Measurements from ENCODE around the gene MCUB.

The MCUB gene

DNA sequence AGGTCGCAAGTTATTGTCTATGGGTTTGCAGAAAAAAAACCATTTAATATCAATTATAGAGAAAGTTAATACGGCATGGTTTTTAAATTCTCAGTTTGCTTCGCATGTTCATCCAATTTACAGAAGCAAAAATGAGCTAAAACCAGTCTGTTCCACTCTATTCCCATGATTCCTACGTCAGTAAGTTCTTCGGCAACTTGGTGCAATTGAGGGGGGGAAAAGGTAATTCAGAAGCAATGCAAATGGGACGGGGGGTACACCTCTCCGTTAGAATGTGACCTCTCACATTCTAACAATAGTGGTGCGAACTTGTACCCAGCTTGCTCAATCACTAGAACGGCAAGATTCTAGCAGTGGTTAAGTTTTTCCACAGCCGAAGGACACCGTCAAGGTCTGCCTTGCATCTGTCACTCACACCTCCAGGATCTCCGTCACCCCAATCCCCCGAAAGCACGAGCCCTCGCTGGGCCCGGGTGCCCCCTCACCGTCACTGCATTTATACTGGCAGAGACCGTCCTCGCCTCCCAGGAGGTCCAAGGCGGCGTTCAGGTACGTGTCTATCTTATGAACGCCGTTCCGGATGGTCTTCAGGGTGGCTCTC is 169.2 kb downstream of the MCUB start:
- Mint-ChIP-seq H3K9me3 (no peaks in the 10 kb centered on the region), H3K4me3 (peak overlapping the region; percentile 88), H3K27ac (peak overlapping the region; percentile 85), H3K4me1 (ENCODE audit: low read depth) (peaks cover 24% of the 10 kb centered on the region), H3K36me3 (ENCODE audit: low read depth) (peaks cover 24% of the 10 kb centered on the region), H3K27me3 (no peaks in the 10 kb centered on the region)
- no peak for DNase-seq

DNA sequence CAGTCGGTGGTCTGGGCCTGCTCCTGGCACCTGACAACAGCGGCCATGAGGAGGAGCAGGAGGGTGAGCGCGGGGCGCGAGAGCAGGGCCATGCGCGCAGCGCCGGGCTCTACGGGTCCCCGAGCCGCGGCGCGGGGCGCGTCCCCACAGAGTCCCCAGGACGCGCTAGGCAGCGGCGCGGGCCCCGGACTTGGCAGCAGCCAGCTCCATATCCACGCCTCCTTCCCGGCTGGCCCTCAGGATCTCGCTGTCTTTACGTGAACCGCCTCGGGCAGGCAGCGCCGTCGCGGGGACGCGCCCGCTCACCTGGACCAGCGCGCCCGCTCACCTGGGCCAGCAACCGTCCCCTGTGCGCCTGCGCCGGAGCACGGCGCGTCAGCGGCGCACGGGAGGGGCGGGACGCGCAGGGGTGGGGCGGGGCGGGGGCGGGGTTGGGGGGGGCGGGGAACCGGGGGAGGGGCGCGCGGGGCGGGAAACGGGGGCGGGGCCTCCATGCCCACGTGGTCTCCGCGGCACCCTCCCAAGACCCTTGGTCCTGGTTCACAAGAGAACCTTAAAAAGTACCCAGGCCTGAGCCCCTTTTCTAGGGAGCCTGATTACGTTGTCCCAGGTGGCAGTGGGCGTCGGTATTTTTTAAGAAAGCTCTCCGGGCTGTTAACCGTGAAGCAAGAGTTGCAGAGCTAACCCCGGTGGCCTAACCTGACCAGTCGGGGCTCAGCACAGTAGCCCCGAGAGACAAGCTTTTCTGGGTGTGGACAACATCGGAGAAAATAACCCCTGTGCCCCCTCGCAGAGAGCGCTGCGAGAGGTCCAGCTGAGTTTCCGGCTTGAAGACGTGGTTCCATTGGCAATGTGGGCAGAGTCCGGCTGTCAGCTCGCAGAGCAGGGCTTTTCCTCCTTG is 169.9 kb downstream of the MCUB start, which contains the start of gene PLA2G12A:
Gene PLA2G12A, minus strand, starts transcription at position 353 of the 901 bp plus-strand sequence. Its CDS starts 261 bp downstream, at position 92.
- peak within 1 kb of the TSS; percentile 88 for H3K4me3 Mint-ChIP-seq
- DNase-seq = peak; percentile 88
- no peaks in the 10 kb centered on the region for H3K9me3 Mint-ChIP-seq
- peaks cover 20% of the 10 kb centered on the region for H3K36me3 Mint-ChIP-seq (ENCODE audit: low read depth)
- no peaks in the 10 kb centered on the region for H3K27me3 Mint-ChIP-seq
- peak within 1 kb of the TSS; percentile 85 for H3K27ac Mint-ChIP-seq
- peaks cover 24% of the 10 kb centered on the region for H3K4me1 Mint-ChIP-seq (ENCODE audit: low read depth)

DNA sequence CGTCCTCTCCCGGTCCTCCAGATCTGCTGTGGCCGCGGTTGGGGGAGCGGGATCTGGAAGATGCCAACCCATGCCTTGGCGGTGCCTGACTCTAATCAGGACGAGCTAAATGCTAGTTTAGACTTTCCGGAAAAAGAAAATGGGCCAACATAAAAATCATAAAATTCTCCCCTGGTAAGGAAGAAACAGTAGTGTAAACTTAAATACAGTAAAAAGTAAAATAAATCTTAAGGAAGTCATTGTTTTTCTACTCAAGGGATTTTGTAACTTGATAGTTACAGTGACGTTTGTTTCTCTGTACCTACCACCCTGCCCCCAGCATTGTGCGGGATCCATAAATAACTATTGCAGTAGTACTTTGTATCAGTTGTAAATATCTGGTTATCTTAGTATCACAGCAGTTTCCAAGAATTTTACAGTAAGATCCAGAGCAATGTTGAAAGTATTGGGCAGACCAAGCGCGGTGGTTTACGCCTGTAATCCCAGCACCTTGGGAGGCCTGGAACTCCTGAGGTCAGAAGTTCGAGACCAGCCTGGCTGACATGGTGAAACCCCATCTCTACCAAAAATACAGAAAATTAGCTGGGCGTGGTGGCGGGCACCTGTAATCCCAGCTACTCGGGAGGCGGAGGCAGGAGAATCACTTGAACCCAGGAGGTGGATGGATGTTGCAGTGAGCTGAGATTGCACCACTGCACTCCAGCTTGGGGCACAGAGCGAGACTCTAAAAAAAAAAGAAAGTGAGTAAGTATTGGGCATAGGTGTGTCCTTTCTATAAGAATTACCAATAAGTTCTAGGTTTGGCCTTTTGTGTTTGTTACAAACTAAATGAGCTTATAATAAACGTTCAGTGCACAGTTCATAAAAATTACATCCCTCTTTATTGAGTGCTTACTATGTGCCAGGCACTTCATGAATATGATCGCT is 170.8 kb downstream of the MCUB start:
- H3K27ac Mint-ChIP-seq = peak overlapping the region; percentile 85
- H3K27me3 Mint-ChIP-seq = no peaks in the 10 kb centered on the region
- H3K4me1 Mint-ChIP-seq (ENCODE audit: low read depth) = peaks cover 23% of the 10 kb centered on the region
- DNase-seq = no peak
- H3K36me3 Mint-ChIP-seq (ENCODE audit: low read depth) = peaks cover 15% of the 10 kb centered on the region
- H3K4me3 Mint-ChIP-seq = peak overlapping the region; percentile 82
- no peaks in the 10 kb centered on the region for H3K9me3 Mint-ChIP-seq

DNA sequence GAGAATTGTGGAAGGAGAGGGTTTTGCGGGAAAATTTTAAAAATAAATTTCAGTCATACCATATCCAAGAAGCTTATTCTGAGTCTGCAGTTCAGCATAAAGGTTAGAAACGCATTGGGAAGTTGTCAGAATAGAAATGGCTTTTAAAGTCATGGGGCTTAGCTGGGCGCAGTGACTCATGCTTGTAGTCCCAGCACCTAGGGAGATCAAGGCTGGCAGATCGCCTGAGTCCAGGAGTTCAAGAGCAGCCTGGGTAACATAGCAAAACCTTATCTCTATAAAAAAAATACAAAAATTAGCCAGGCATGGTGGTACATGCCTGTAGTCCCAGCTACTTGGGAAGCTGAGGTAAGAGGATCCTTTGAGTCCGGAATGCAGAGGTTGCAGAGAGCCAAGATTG is 173.7 kb downstream of the MCUB start:
- Mint-ChIP-seq H3K9me3 (no peaks in the 10 kb centered on the region), H3K4me1 (ENCODE audit: low read depth) (peaks cover 11% of the 10 kb centered on the region), H3K27ac (no peak overlapping the region), H3K36me3 (ENCODE audit: low read depth) (peaks cover 5% of the 10 kb centered on the region), H3K4me3 (no peak overlapping the region), H3K27me3 (no peaks in the 10 kb centered on the region)
- no peak for DNase-seq

- H3K9me3 Mint-ChIP-seq = no peaks in the 10 kb centered on the region
- H3K4me1 Mint-ChIP-seq (ENCODE audit: low read depth) = no peaks in the 10 kb centered on the region
- H3K4me3 Mint-ChIP-seq = no peak overlapping the region
- no peak for DNase-seq
- no peak overlapping the region for H3K27ac Mint-ChIP-seq
- no peaks in the 10 kb centered on the region for H3K36me3 Mint-ChIP-seq (ENCODE audit: low read depth)
- no peaks in the 10 kb centered on the region for H3K27me3 Mint-ChIP-seq
Measured at GRCh38 chr4:109735566-109736365, 175.7 kb downstream of the MCUB start.

All from activated T-cell treated with anti-CD3 and anti-CD28 coated beads, Interleukin-2, amount 50 U/mL, for 24 hours (primary cell).